ENCODE results near the gene HCLS1.
"Not testable (repeated sequence)": the region's sequence is repeated elsewhere in the genome, so short reads cannot be mapped to it uniquely, and the experiment has no call there.

HCLS1 gene

GRCh38 chr3:121593806-121594205 lies 66.9 kb downstream of the HCLS1 start:
- not testable (repeated sequence) for H3K27ac ChIP-seq (ENCODE audit: low read depth, low read length); H2BK120ac ChIP-seq (ENCODE audit: insufficient read depth, low read length, poor library complexity); H3K14ac ChIP-seq (ENCODE audit: low read length); H3K4me2 ChIP-seq (ENCODE audit: low read length); DNase-seq; H4K91ac ChIP-seq (ENCODE audit: low read depth, low read length); H4K12ac ChIP-seq (ENCODE audit: low read depth, low read length); H3K9me3 ChIP-seq (ENCODE audit: insufficient read depth, low read depth, low read length); H2AFZ ChIP-seq (ENCODE audit: insufficient read depth, low read length, poor library complexity); H2BK5ac ChIP-seq (ENCODE audit: low read depth, low read length, poor library complexity); H4K8ac ChIP-seq (ENCODE audit: low read depth, low read length); H2BK12ac ChIP-seq (ENCODE audit: low read length); H3K36me3 ChIP-seq (ENCODE audit: control insufficient read depth in 1 of 2, insufficient read depth in 2 of 2, low read length in 2 of 2); H3K4me3 ChIP-seq (ENCODE audit: low read depth, low read length); H3K79me2 ChIP-seq (ENCODE audit: control insufficient read depth, insufficient read depth, low read length, poor library complexity); H3K23ac ChIP-seq (ENCODE audit: low read length); H3K27me3 ChIP-seq (ENCODE audit: insufficient read depth, low read length); H3K4ac ChIP-seq (ENCODE audit: low read depth, low read length); H2AK5ac ChIP-seq (ENCODE audit: low read length); H3K9ac ChIP-seq (ENCODE audit: low read length); H3K18ac ChIP-seq (ENCODE audit: low read length); H3K4me1 ChIP-seq (ENCODE audit: control insufficient read depth in 1 of 2, insufficient read depth in 2 of 2, low read length in 2 of 2); H3K79me1 ChIP-seq (ENCODE audit: low read length)
- no CpG with 5 or more reads among the region's 4 CpGs for whole genome bisulfite sequencing (ENCODE audit: extremely low coverage, insufficient coverage, insufficient read length)

- Histone ChIP-seq H3K79me1 (ENCODE audit: low read length) (no peaks in the 10 kb centered on the region), H3K9me3 (ENCODE audit: insufficient read depth, low read depth, low read length) (no peaks in the 10 kb centered on the region), H2BK5ac (ENCODE audit: low read depth, low read length, poor library complexity) (no peak within 1 kb of the TSS), H3K79me2 (ENCODE audit: control insufficient read depth, insufficient read depth, low read length, poor library complexity) (no peaks in the 10 kb centered on the region), H2AFZ (ENCODE audit: insufficient read depth, low read length, poor library complexity) (no peak within 1 kb of the TSS), H4K12ac (ENCODE audit: low read depth, low read length) (no peak within 1 kb of the TSS), H2AK5ac (ENCODE audit: low read length) (no peak within 1 kb of the TSS), H3K18ac (ENCODE audit: low read length) (no peak within 1 kb of the TSS), H2BK12ac (ENCODE audit: low read length) (no peak within 1 kb of the TSS), H3K27me3 (ENCODE audit: insufficient read depth, low read length) (no peaks in the 10 kb centered on the region), H3K23ac (ENCODE audit: low read length) (no peak within 1 kb of the TSS), H3K4me1 (ENCODE audit: control insufficient read depth in 1 of 2, insufficient read depth in 2 of 2, low read length in 2 of 2) (no peaks in the 10 kb centered on the region), H2BK120ac (ENCODE audit: insufficient read depth, low read length, poor library complexity) (no peak within 1 kb of the TSS), H3K27ac (ENCODE audit: low read depth, low read length) (no peak within 1 kb of the TSS), H3K4me3 (ENCODE audit: low read depth, low read length) (no peak within 1 kb of the TSS), H4K91ac (ENCODE audit: low read depth, low read length) (no peak within 1 kb of the TSS), H3K9ac (ENCODE audit: low read length) (no peak within 1 kb of the TSS), H3K4ac (ENCODE audit: low read depth, low read length) (no peak within 1 kb of the TSS), H3K36me3 (ENCODE audit: control insufficient read depth in 1 of 2, insufficient read depth in 2 of 2, low read length in 2 of 2) (no peaks in the 10 kb centered on the region), H3K14ac (ENCODE audit: low read length) (no peak within 1 kb of the TSS), H3K4me2 (ENCODE audit: low read length) (no peak within 1 kb of the TSS), H4K8ac (ENCODE audit: low read depth, low read length) (no peak within 1 kb of the TSS)
- no CpG with 5 or more reads among the region's 11 CpGs for WGBS (ENCODE audit: extremely low coverage, insufficient coverage, insufficient read length)
- DNase-seq = no peak
Measured at GRCh38 chr3:121592856-121593702, 67.6 kb downstream of the HCLS1 start, which contains the start of gene FBXO40. Gene FBXO40, plus strand, starts transcription at chr3:121593379. Its CDS starts 27,197 bp downstream, at chr3:121620576.

- Histone ChIP-seq H2BK5ac (ENCODE audit: low read depth, low read length, poor library complexity) (no peak overlapping the region), H4K12ac (ENCODE audit: low read depth, low read length) (no peak overlapping the region), H3K23ac (ENCODE audit: low read length) (no peak overlapping the region), H4K91ac (ENCODE audit: low read depth, low read length) (no peak overlapping the region), H3K27ac (ENCODE audit: low read depth, low read length) (no peak overlapping the region), H3K18ac (ENCODE audit: low read length) (no peak overlapping the region), H3K27me3 (ENCODE audit: insufficient read depth, low read length) (no peaks in the 10 kb centered on the region), H4K8ac (ENCODE audit: low read depth, low read length) (no peak overlapping the region), H2BK12ac (ENCODE audit: low read length) (no peak overlapping the region), H3K4me1 (ENCODE audit: control insufficient read depth in 1 of 2, insufficient read depth in 2 of 2, low read length in 2 of 2) (no peaks in the 10 kb centered on the region), H3K4me2 (ENCODE audit: low read length) (no peak overlapping the region), H3K9ac (ENCODE audit: low read length) (no peak overlapping the region), H2BK120ac (ENCODE audit: insufficient read depth, low read length, poor library complexity) (no peak overlapping the region), H3K79me2 (ENCODE audit: control insufficient read depth, insufficient read depth, low read length, poor library complexity) (no peaks in the 10 kb centered on the region), H3K79me1 (ENCODE audit: low read length) (no peaks in the 10 kb centered on the region), H2AFZ (ENCODE audit: insufficient read depth, low read length, poor library complexity) (no peak overlapping the region), H3K4ac (ENCODE audit: low read depth, low read length) (no peak overlapping the region), H3K9me3 (ENCODE audit: insufficient read depth, low read depth, low read length) (no peaks in the 10 kb centered on the region), H3K14ac (ENCODE audit: low read length) (no peak overlapping the region), H3K4me3 (ENCODE audit: low read depth, low read length) (no peak overlapping the region), H2AK5ac (ENCODE audit: low read length) (no peak overlapping the region), H3K36me3 (ENCODE audit: control insufficient read depth in 1 of 2, insufficient read depth in 2 of 2, low read length in 2 of 2) (no peaks in the 10 kb centered on the region)
- no CpG with 5 or more reads among the region's 1 CpG for WGBS (ENCODE audit: extremely low coverage, insufficient coverage, insufficient read length)
- no peak for DNase-seq
Measured at GRCh38 chr3:121584418-121584817, 76.3 kb downstream of the HCLS1 start.

- Histone ChIP-seq H3K36me3 (ENCODE audit: control insufficient read depth in 1 of 2, insufficient read depth in 2 of 2, low read length in 2 of 2) (no peaks in the 10 kb centered on the region), H3K4me3 (ENCODE audit: low read depth, low read length) (no peak overlapping the region), H4K8ac (ENCODE audit: low read depth, low read length) (no peak overlapping the region), H2BK5ac (ENCODE audit: low read depth, low read length, poor library complexity) (no peak overlapping the region), H4K91ac (ENCODE audit: low read depth, low read length) (no peak overlapping the region), H2BK12ac (ENCODE audit: low read length) (no peak overlapping the region), H3K23ac (ENCODE audit: low read length) (no peak overlapping the region), H3K18ac (ENCODE audit: low read length) (no peak overlapping the region), H3K27ac (ENCODE audit: low read depth, low read length) (no peak overlapping the region), H3K4me2 (ENCODE audit: low read length) (no peak overlapping the region), H4K12ac (ENCODE audit: low read depth, low read length) (no peak overlapping the region), H3K79me1 (ENCODE audit: low read length) (no peaks in the 10 kb centered on the region), H3K9me3 (ENCODE audit: insufficient read depth, low read depth, low read length) (no peaks in the 10 kb centered on the region), H3K4ac (ENCODE audit: low read depth, low read length) (no peak overlapping the region), H3K14ac (ENCODE audit: low read length) (no peak overlapping the region), H3K4me1 (ENCODE audit: control insufficient read depth in 1 of 2, insufficient read depth in 2 of 2, low read length in 2 of 2) (no peaks in the 10 kb centered on the region), H2AK5ac (ENCODE audit: low read length) (no peak overlapping the region), H3K9ac (ENCODE audit: low read length) (no peak overlapping the region), H2AFZ (ENCODE audit: insufficient read depth, low read length, poor library complexity) (no peak overlapping the region), H2BK120ac (ENCODE audit: insufficient read depth, low read length, poor library complexity) (no peak overlapping the region), H3K27me3 (ENCODE audit: insufficient read depth, low read length) (no peaks in the 10 kb centered on the region), H3K79me2 (ENCODE audit: control insufficient read depth, insufficient read depth, low read length, poor library complexity) (no peaks in the 10 kb centered on the region)
- no CpG with 5 or more reads among the region's 2 CpGs for WGBS (ENCODE audit: extremely low coverage, insufficient coverage, insufficient read length)
- no peak for DNase-seq
Measured at GRCh38 chr3:121581691-121582090, 79.0 kb downstream of the HCLS1 start.

Data from trophoblast cell (in vitro differentiated cells and primary cell).